Stimulated activated CD4-positive, alpha-beta T cell treated with anti-CD3 and anti-CD28 coated beads, TNF-alpha, amount 100 ng/mL, for 1 hour (primary cell): ENCODE measurements around the gene EIF1AD.
A peak's percentile ranks its signal among the peaks of the same experiment; 100 is the strongest.

Experiments
- DNase-seq, 3 donors: peaks; one replicate each; pipeline ENCODE4 v3.0.0-alpha.2; 2020; ENCODE audit warnings: low read depth in 3 of 3, low spot score in 1 of 3

The EIF1AD gene

DNA sequence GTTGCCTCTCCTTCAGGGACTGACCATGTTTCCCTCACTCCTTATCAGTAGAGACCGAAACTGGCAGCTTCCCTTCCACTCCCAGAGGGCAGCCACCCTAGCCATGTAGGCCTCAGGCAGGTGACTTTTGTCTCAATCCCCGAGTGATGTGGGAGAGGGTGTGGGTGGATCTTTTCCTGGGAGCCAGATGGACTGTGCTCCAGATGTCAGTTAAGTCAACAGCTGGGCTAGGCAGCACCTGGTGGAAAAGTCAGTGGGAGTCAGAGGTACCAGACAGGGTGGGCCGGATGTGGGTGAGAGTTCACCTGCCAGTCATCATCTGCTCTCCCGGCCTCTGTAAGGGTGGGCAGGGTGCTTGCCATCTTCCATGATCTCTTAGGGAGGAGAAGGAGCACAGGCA is 2.2 kb upstream of the EIF1AD start:
- DNase-seq = no peak

DNA sequence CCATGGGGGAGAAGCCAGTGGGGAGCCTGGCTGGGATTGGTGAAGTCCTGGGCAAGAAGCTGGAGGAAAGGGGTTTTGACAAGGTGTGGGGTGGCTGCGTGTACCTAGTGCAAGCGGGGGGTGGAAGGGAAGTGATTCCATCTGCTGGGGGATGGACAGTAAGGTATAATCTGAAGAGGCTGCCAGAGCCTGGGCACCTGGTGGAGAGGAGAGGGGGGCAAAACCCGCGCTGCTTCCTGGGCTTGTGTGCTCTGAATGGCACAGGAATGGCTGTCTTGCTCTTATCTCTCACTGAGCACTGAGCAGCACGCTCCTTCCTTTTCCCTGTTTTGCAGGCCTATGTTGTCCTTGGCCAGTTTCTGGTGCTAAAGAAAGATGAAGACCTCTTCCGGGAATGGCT is 1.3 kb upstream of the EIF1AD start:
- DNase-seq = no peak

DNA sequence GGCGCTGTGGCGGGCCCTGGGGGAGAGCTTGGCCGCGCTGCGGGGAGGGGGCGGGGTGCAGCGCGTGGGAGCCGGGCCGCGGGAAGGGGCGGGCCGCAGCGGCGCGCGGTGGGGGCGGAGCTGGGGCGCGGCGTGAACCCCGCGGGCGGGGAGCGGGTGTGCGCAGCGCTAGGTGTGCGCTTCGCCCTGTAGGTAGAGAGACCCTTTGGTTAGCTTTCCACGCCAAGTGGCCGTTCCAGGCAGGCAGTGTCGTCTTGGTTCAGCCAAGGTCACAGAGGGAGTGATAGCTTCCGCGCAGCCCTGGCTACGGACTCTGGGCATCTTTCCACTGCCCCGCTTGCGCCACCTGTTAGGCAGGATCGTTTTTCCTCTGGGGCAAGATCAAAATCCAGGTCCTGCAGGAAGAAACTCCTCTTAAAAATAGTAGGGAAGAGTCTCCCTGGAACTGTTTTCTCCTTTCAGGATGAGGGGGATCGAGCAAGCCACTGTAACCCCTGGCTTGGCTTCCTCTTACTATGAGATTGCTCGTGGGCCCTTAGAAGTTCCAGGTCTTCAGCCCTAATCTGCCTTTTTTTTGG is 780 bp upstream of the EIF1AD start:
- DNase-seq = no peak

GRCh38 chr11:65997286-65997685 is 4.7 kb downstream of the EIF1AD start:
- DNase-seq = no peak

- no peak for DNase-seq
Observed at GRCh38 chr11:65992056-65992455, 9.9 kb downstream of the EIF1AD start.

- DNase-seq = peak; percentile 70 to 86 (median 84)
Observed at GRCh38 chr11:65988791-65989592, 13.0 kb downstream of the EIF1AD start.

DNA sequence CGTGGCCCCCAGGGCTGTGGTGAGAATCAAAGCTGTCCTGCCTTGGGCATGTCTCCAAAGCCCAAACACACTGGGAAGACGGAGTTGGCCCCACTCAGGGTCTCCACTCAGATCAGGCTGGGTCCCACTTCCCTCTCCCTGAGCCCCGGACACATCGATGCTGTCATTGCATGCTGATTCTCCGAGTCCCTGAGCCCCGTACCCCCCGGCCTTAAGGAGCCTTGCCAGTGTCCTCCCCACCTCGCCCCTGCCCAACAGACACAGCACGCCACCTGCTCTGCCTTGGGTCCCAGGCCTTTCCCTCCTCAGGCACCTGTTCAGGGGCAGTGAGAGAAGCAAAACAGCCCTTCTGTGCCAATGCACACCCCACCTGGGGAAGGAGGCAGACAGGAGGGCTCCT is 14.6 kb downstream of the EIF1AD start:
- no peak for DNase-seq

GRCh38 chr11:65983589-65983987 is 18.4 kb downstream of the EIF1AD start:
- no peak for DNase-seq

GRCh38 chr11:65982824-65983588 is 19.0 kb downstream of the EIF1AD start:
- DNase-seq = no peak

GRCh38 chr11:65981972-65982823 is 19.8 kb downstream of the EIF1AD start:
- DNase-seq = no peak

GRCh38 chr11:65981101-65981740 is 20.7 kb downstream of the EIF1AD start:
- DNase-seq = no peak

GRCh38 chr11:65979261-65979759 is 22.6 kb downstream of the EIF1AD start:
- DNase-seq = no peak

- DNase-seq = no peak
Observed at GRCh38 chr11:65978391-65979238, 23.3 kb downstream of the EIF1AD start.

- DNase-seq = no peak
Observed at GRCh38 chr11:65977621-65978390, 24.2 kb downstream of the EIF1AD start.

- no peak for DNase-seq
Observed at GRCh38 chr11:65976216-65977176, 25.5 kb downstream of the EIF1AD start.

- DNase-seq = no peak
Observed at GRCh38 chr11:65975771-65976170, 26.2 kb downstream of the EIF1AD start.

GRCh38 chr11:65973439-65974110 is 28.4 kb downstream of the EIF1AD start:
- no peak for DNase-seq
